ENCODE measurements around the gene KARS1.

KARS1 gene

GRCh38 chr16:75578725-75579124 is 68.7 kb downstream of the KARS1 start:
- DNase-seq, result no peak

GRCh38 chr16:75578212-75578611 is 69.3 kb downstream of the KARS1 start:
- DNase-seq, result no peak
